AG10803 (cell line): ENCODE results near the gene TGDS.
"Not testable (repeated sequence)": the region's sequence is repeated elsewhere in the genome, so short reads cannot be mapped to it uniquely, and the experiment has no call there.

ENCODE experiments used
- DNase-seq: peaks from one replicate; pipeline ENCODE4 v3.0.0; 2010; ENCODE audit warnings: low read depth
- H3K4me3 ChIP-seq: 2 replicates; pipeline ENCODE4 v1.5.1; 2011; ENCODE audit warnings: mild to moderate bottlenecking, low read length, control low read depth
- CTCF ChIP-seq: conservative IDR thresholded peaks from 2 replicates; pipeline ENCODE4 v1.5.1; 2011; ENCODE audit warnings: mild to moderate bottlenecking, low read length, control low read depth, inconsistent platforms

TGDS gene

GRCh38 chr13:94544922-94545321 is 51.0 kb downstream of the TGDS start:
- DNase-seq: no peak
- TF ChIP-seq CTCF: no peak
- no peak overlapping the region for H3K4me3 ChIP-seq

- no peak for TF ChIP-seq CTCF
- H3K4me3 ChIP-seq: no peak overlapping the region
- DNase-seq: no peak
These were observed 53.0 kb downstream of the TGDS start for GRCh38 chr13:94542917-94543316.

- TF ChIP-seq CTCF: no peak
- DNase-seq: no peak
- H3K4me3 ChIP-seq: no peak overlapping the region
These were observed 58.0 kb downstream of the TGDS start for GRCh38 chr13:94537740-94538630.

- no peak for DNase-seq
- no peak overlapping the region for H3K4me3 ChIP-seq
- no peak for TF ChIP-seq CTCF
These were observed 60.2 kb downstream of the TGDS start for GRCh38 chr13:94535775-94536174.

- no peak for TF ChIP-seq CTCF
These were observed 60.7 kb downstream of the TGDS start for GRCh38 chr13:94535231-94535630.

GRCh38 chr13:94534166-94534565 is 61.8 kb downstream of the TGDS start:
- H3K4me3 ChIP-seq: no peak overlapping the region
- no peak for TF ChIP-seq CTCF
- no peak for DNase-seq

More at GRCh38 chr13:94535231-94535630, 60.7 kb downstream of the TGDS start:
- DNase-seq: no peak
- no peak overlapping the region for H3K4me3 ChIP-seq

- DNase-seq, H3K4me3 ChIP-seq: not testable (repeated sequence)
These were observed 63.7 kb downstream of the TGDS start for GRCh38 chr13:94532278-94532677.

GRCh38 chr13:94526956-94527355 is 69.0 kb downstream of the TGDS start:
- H3K4me3 ChIP-seq, DNase-seq: not testable (repeated sequence)
